ENCODE measurements around the gene SLC38A10.
A peak's percentile ranks its signal among the peaks of the same experiment; 100 is the strongest.

Gene SLC38A10

GRCh38 chr17:81254955-81255717 is 40.0 kb downstream of the SLC38A10 start:
- peak; percentile 77 for DNase-seq (ENCODE audit: low read depth)

DNA sequence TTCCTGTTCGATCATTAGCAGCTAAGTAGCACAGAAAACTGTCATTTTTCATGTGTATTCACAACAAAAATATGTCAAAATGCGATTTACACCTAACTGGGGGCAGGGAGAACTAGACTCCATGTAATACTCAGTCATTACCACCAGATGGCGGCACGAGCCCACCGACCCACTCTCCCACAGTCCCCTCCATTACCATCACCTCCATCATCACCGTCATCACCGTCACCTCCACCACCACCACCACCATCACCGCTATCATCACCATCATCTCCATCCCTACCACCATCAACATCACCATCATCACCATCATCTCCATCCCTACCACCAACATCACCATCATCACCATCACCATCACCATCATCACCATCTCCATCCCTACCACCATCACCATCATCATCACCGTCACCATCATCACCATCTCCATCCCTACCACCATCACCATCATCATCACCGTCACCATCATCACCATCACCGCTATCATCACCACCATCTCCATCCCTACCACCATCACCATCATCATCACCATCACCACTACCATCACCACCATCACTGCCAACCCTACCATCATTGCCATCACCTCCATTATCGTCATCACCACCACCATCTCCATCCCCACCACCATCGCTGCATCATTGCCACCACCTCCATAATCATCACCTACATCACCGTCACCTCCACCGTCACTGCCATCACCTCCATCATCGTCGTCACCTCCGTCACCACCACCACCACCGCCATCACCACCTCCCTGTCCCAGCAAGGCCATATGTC is 41.6 kb downstream of the SLC38A10 start:
- DNase-seq (ENCODE audit: low read depth) = peak; percentile 15

DNA sequence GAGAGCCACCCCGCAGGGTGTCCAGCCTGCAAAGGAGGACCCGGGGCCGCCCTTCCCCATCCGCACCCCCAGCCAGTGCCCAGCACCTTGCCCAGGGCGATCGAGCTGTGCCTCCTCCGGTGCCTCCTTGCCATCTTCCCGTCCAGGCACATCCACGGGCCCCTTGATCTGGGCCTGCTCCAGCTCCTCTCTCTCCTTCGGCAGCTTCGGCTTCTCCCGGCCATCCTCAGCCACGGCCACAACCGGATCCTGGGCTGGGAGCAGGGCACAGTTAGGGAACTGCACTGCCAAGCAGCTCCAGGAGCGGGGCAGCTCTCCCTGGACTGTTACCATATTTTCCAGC is 42.1 kb downstream of the SLC38A10 start:
- DNase-seq (ENCODE audit: low read depth) = no peak

- no peak for DNase-seq (ENCODE audit: low read depth)
Observed at GRCh38 chr17:81252326-81252986, 42.7 kb downstream of the SLC38A10 start.

DNA sequence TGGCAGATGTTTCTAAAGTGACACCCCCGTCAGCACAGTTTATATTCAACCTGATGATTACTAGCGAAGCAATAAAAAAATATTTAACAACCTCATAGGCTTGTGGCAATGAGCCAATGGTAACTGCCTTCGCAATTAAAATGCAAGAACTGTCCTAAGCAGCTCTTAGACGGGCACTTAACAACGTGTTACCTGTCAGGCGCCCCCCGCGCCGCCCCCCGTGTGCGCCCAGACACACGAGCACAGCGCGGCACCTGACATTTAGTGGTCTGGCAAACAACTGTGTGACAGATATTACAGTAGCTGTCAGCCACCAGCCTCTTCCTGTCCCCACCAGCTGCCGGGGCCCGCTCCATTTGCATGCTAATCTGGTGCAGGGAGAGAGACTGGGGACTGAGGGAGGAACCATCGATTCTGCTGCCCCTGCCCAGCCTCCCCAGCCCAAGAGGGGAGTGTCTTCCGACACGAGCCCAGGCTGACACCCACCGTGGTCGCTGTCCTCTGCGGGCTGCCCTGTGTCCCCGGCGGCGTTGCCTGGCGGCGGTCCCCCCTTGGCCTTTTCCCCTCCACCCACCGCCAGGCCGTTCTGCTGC is 43.3 kb downstream of the SLC38A10 start:
- DNase-seq (ENCODE audit: low read depth) = no peak

DNA sequence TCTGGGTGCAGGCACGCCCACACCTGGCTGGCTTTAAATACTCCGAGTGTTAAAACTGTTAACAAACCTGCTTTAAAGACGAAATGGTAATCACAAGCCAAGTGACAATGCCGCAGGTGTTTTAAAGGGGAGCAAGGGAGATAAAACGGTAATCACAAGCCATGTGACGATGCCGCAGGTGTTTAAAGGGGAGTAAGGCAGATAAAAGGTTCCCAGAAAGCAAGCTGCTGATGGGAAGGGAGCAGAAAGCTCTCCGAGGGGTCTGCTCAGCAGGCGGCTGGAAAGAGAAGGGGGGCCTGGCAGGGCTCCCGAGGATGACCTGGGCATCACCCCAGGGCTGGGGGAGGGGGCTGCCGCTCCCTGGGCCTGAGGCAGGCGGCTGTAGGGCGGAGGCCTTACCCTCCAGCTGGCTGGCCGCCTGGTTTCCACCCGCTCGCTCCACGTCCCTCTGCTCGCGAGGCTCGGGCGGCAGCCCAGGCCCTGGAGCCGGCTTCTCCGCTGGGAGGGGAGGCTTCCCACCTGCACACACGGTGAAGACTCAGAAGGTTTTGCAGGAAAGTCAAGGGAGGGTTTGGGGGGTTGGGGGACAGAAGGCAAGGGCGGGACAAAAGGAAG is 43.9 kb downstream of the SLC38A10 start:
- no peak for DNase-seq (ENCODE audit: low read depth)

GRCh38 chr17:81250286-81251093 is 44.6 kb downstream of the SLC38A10 start:
- no peak for DNase-seq (ENCODE audit: low read depth)

GRCh38 chr17:81249223-81250040 is 45.7 kb downstream of the SLC38A10 start:
- no peak for DNase-seq (ENCODE audit: low read depth)

GRCh38 chr17:81248649-81249048 is 46.5 kb downstream of the SLC38A10 start:
- DNase-seq (ENCODE audit: low read depth) = no peak

DNA sequence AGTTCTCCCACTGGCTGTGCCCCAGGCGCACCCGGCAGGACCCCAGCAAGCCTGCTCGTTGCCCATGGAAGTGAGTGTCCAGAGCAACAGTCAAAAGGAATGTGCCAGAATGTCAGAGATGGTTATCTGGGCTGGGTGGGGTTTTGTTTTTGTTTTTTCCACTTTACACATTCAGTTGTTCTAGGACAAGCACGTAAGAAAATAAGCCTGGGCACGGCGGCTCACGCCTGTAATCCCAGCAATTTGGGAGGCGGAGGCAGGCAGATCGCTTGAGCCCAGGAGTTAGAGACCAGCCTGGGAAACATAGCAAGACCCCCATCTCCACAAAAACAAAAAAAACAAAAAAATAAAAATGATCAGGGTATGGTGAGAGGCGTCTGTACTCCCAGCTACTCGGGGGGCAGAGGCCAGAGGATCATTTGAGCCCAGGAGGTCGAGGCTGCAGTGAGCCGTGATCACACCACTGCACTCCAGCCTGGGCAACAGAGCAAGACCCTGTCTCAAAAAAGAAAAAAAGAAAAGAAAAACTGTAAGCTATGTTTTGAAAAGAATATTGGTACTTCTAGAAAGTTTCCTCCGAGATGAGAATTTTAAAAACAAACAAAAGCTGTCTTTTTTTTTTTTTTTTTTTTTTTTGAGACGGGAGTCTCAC is 47.6 kb downstream of the SLC38A10 start:
- DNase-seq (ENCODE audit: low read depth) = no peak

DNA sequence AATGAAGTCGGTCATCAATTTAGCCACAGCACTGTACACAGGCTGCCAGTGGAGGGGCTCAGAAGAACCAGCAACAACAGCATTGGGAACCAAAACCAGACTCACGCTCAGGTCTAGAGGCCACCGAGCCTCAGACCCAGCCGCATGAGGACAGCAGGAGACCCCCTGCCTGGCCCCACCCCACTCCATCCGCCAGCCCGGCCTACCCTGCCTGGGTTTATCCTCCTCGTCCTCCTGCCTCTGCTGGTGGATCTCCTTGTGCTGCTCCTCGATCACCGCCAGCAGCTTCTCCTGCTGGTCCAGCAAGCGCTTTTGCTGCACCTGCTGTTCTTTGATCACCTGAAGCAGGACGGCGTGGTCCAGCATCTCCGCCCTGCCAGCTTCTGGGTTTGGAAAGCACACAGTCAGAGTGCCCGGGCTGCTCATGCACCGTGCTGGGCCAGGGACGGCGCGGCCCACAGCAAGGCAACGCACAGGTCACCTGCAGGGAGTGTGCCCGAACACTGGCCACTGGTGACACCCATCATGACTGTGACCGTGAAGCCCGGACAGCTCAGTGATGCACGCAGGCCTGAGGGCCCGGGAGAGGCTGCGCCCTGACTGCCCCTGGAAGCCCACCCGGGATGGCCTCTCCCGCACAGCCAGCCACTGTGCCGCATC is 48.3 kb downstream of the SLC38A10 start:
- no peak for DNase-seq (ENCODE audit: low read depth)

GRCh38 chr17:81246343-81246670 is 48.8 kb downstream of the SLC38A10 start:
- DNase-seq (ENCODE audit: low read depth) = no peak

DNA sequence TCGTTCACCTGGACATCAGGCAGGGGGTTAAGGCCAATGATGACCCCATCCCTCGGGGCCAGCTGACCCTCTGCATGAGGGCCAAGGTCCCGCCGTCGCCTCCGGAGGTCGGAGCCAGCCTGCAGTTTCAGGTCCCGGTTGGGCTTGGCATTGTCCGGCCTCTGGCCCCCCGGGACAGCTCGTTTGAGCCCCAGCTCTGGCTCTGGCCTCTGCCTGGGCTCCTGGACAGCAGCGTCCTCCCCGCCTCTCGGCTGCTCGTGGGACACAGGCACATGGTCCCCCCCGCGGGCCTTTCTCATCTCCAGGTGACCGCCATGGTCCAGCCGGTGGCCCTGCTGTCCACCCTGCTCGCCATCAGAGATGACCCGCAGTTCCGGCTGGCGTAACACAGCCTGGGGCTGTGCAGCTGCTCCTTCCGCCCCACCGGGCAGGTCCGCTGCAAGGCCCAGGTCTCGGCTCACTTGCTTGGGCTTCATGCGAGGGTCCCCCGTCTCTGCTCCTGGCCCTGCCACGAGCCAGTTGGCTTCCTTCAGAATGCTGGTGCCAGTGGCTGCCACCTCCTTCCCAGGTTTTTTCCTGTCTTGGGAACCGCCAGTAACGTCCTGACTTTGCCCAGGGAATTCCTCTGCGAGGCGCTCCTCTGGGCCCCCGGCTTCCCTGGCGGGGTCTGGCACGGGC is 49.3 kb downstream of the SLC38A10 start:
- no peak for DNase-seq (ENCODE audit: low read depth)

GRCh38 chr17:81245024-81245664 is 50.0 kb downstream of the SLC38A10 start:
- peak; percentile 27 for DNase-seq (ENCODE audit: low read depth)

GRCh38 chr17:81244358-81245023 is 50.6 kb downstream of the SLC38A10 start:
- DNase-seq (ENCODE audit: low read depth) = no peak

GRCh38 chr17:81243333-81243664 is 51.8 kb downstream of the SLC38A10 start:
- DNase-seq (ENCODE audit: low read depth) = no peak

DNA sequence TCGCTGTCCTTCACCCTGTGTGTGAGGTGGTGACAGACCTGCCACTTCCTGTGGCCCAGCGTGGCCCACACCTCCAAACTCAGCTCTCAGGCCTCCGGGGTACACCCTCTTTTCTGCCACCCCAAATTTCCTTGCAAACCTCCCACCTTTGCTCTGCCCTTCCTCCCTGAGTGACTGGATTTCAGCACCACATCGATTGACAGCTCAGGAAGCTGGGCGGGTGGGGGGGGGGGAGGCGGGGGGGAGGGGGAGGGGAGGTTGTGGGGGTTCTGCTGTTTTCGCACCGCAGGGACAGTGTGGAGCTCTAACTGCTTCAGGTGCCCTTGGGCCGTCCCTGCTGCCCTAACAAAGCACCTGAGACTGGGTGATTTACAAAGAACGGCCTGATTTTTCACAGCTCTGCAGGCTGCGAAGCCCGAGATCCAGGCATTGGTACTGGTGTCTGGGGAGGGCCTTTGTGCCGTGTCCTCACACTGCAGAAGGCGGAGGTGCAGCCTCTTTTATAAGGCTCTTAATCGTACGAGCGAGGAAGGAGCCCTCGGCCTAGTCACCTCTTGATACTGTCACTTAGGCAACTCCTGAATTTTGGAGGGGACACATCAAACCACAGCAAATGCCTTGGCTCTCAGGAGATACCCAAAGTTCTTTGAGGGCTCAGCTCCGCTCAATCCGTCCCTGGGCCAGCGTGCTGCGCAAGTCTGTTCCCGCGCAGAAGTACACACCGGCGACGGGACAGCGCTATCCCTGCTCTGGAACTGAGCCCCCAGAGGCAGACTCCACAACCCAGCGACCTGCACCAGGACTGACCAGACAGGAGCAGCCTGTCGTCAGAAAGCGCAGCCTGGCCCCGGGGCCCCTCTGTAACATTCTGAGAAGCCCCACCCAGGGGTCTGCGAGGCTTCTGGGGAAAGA is 52.4 kb downstream of the SLC38A10 start:
- DNase-seq (ENCODE audit: low read depth) = no peak

Measured in amniotic epithelial cell (primary cell).